Liver (tissue), 9 donors: Measurements from ENCODE around the gene ATP10B. TPM values are rescaled to one million over a fixed set of nuclear protein-coding genes. Genes with fewer than 3 reads are reported as not detected.

ENCODE experiments used
- DNase-seq: peaks from one replicate; pipeline ENCODE4 v3.0.0-alpha.2; 2017; ENCODE audit warnings: low spot score
- H3K27ac ChIP-seq, 2 donors: one replicate each; pipeline ENCODE4 v1.7.0; 2013; ENCODE audit warnings: inconsistent platforms in 2 of 2, low read length in 2 of 2, control low read depth in 1 of 2, low read depth in 1 of 2, mild to moderate bottlenecking in 1 of 2
- H3K27me3 ChIP-seq, 4 donors: one replicate each; pipeline versions ENCODE4 v1.6.1 to v1.7.0; 2013; ENCODE audit warnings: low read length in 3 of 4, inconsistent platforms in 1 of 4, mild to moderate bottlenecking in 1 of 4, moderate library complexity in 1 of 4; ENCODE audit not compliant: control insufficient read depth in 4 of 4, insufficient read depth in 4 of 4
- H3K36me3 ChIP-seq, 4 donors: one replicate each; pipeline versions ENCODE4 v1.6.1 to v1.7.0; 2013; ENCODE audit warnings: low read length in 3 of 4, mild to moderate bottlenecking in 3 of 4, low read depth in 1 of 4, moderate library complexity in 1 of 4; ENCODE audit not compliant: control insufficient read depth in 4 of 4, insufficient read depth in 3 of 4
- H3K4me1 ChIP-seq, 4 donors: one replicate each; pipeline versions ENCODE4 v1.6.1 to v1.7.0; 2013; ENCODE audit warnings: low read length in 3 of 4, mild to moderate bottlenecking in 3 of 4, moderate library complexity in 1 of 4; ENCODE audit not compliant: control insufficient read depth in 4 of 4, insufficient read depth in 4 of 4
- H3K4me3 ChIP-seq, 3 donors: one replicate each; pipeline versions ENCODE4 v1.6.1 to v1.7.0; 2013; ENCODE audit warnings: low read length in 3 of 3, control low read depth in 1 of 3, low read depth in 1 of 3, mild to moderate bottlenecking in 1 of 3
- H3K9ac ChIP-seq, 2 donors: one replicate each; pipeline ENCODE4 v1.7.0; 2013; ENCODE audit warnings: low read length in 2 of 2, mild to moderate bottlenecking in 2 of 2, moderate library complexity in 2 of 2, control low read depth in 1 of 2, low read depth in 1 of 2
- H3K9me3 ChIP-seq, 4 donors: one replicate each; pipeline versions ENCODE4 v1.6.1 to v1.7.0; 2013; ENCODE audit warnings: low read length in 3 of 4; ENCODE audit not compliant: control insufficient read depth in 4 of 4
- ATF3 ChIP-seq: IDR thresholded peaks from 2 replicates; pipeline ENCODE4 v1.6.1; 2016; ENCODE audit warnings: antibody characterized with exemption
- CTCF ChIP-seq: fragments of 150-350 bp; IDR thresholded peaks from 2 replicates; pipeline ENCODE4 v1.5.1; 2017; ENCODE audit warnings: improper control_type of control experiment, low read depth, low read length; ENCODE audit not compliant: missing input control
- EGR1 ChIP-seq, 2 donors: IDR thresholded peaks; 2 replicates each; pipeline ENCODE4 v1.6.1; 2016 to 2018; ENCODE audit warnings: antibody characterized with exemption in 2 of 2, low read depth in 2 of 2
- FOXA1 ChIP-seq: IDR thresholded peaks from 2 replicates; pipeline ENCODE4 v1.6.1; 2016; ENCODE audit warnings: antibody characterized with exemption
- FOXA2 ChIP-seq: IDR thresholded peaks from 2 replicates; pipeline ENCODE4 v1.6.1; 2016; ENCODE audit warnings: antibody characterized with exemption
- GABPA ChIP-seq, 2 donors: IDR thresholded peaks in 1 of 2; conservative IDR thresholded peaks in 1 of 2; 2 replicates each; pipeline ENCODE4 v1.6.1; 2016; ENCODE audit warnings: antibody characterized with exemption in 2 of 2, mild to moderate bottlenecking in 1 of 2, moderate library complexity in 1 of 2
- HNF4A ChIP-seq, 2 donors: conservative IDR thresholded peaks; 2 replicates each; pipeline ENCODE4 v1.6.1; 2016; ENCODE audit warnings: antibody characterized with exemption in 2 of 2, mild to moderate bottlenecking in 2 of 2
- HNF4G ChIP-seq: IDR thresholded peaks from 2 replicates; pipeline ENCODE4 v1.6.1; 2016; ENCODE audit warnings: antibody characterized with exemption
- JUND ChIP-seq, 2 donors: IDR thresholded peaks; 2 replicates each; pipeline ENCODE4 v1.6.1; 2016; ENCODE audit warnings: antibody characterized with exemption in 2 of 2
- NR2F2 ChIP-seq: IDR thresholded peaks from 2 replicates; pipeline ENCODE4 v1.6.1; 2016; ENCODE audit warnings: antibody characterized with exemption
- RAD21 ChIP-seq, 2 donors: IDR thresholded peaks; 2 replicates each; pipeline ENCODE4 v1.6.1; 2016; ENCODE audit warnings: antibody characterized with exemption in 2 of 2, mild to moderate bottlenecking in 2 of 2
- RXRA ChIP-seq, 2 donors: IDR thresholded peaks; 2 replicates each; pipeline ENCODE4 v1.6.1; 2017 to 2018; ENCODE audit warnings: antibody characterized with exemption in 2 of 2, mild to moderate bottlenecking in 1 of 2
- SP1 ChIP-seq: IDR thresholded peaks from 2 replicates; pipeline ENCODE4 v1.6.1; 2018; ENCODE audit warnings: antibody characterized with exemption, mild to moderate bottlenecking
- TAF1 ChIP-seq: conservative IDR thresholded peaks from 2 replicates; pipeline ENCODE4 v1.6.1; 2016; ENCODE audit warnings: antibody characterized with exemption, mild to moderate bottlenecking
- YY1 ChIP-seq: IDR thresholded peaks from 2 replicates; pipeline ENCODE4 v1.6.1; 2016; ENCODE audit warnings: antibody characterized with exemption, mild to moderate bottlenecking
- ZBTB33 ChIP-seq: IDR thresholded peaks from 2 replicates; pipeline ENCODE4 v1.6.1; 2016; ENCODE audit warnings: antibody characterized with exemption
- WGBS: extraction: QIAGEN DNeasy Blood & Tissue Kit; methylation state at CpG from one replicate; pipeline ENCODE4 v1.1.7; 2013; 5-methylcytosine and 5-hydroxymethylcytosine counted together
- polyA plus RNA-seq, 2 donors: library from polyadenylated mRNA; stranded (reverse) in 1 of 2; unstranded in 1 of 2; fragments of 200-250 nt in 1 of 2; fragments of >200 nt in 1 of 2; fragmentation: Nextera tagmentation in 1 of 2; extraction: Ambion mirVana in 1 of 2; gene quantifications; one replicate each; pipeline versions ENCODE4 v1.2.1 to v1.2.3, GENCODE V29; 2013 to 2015
- total RNA-seq, 2 donors: library from RNA; depleted of rRNA; stranded (reverse); fragments of >200 nt; gene quantifications; one replicate each; pipeline ENCODE4 v1.2.3, GENCODE V29; 2014
- TF ChIP-seq, protein P1 (sequence below): IDR thresholded peaks from 2 replicates; pipeline ENCODE4 v1.6.1; 2016; ENCODE audit warnings: antibody characterized with exemption, mild to moderate bottlenecking
- TF ChIP-seq, protein P2 (sequence below): IDR thresholded peaks from 2 replicates; pipeline ENCODE4 v1.6.1; 2016; ENCODE audit warnings: antibody characterized with exemption
- donor health status: healthy.
- donor health status: healthy.
- donor health status: healthy.
- donor health status: healthy.
- donor health status: healthy.

ATP10B gene
- total and polyA plus RNA-seq, 4 donors: 0.05 to 0.67 (median 0.05) TPM; not detected in 1

GRCh38 chr5:160547061-160547460, 304.9 kb downstream of the ATP10B start:
- TF ChIP-seq GABPA (IDR thresholded peaks at IDR 0.05 in 1 of 2, conservative IDR thresholded peaks at IDR 0.05 in 1 of 2) (no peak), ZBTB33 (no peak), ATF3 (no peak), SP1 (no peak), RXRA (IDR thresholded peaks at IDR 0.05) (no peak), TAF1 (no peak), HNF4A (conservative IDR thresholded peaks at IDR 0.05) (no peak), FOXA2 (no peak), YY1 (no peak), RAD21 (IDR thresholded peaks at IDR 0.05) (no peak), NR2F2 (no peak), CTCF (no peak), FOXA1 (no peak), EGR1 (IDR thresholded peaks at IDR 0.05; ENCODE audit: low read depth in 2 of 2) (no peak), HNF4G (no peak), JUND (IDR thresholded peaks at IDR 0.05) (no peak)
- TF ChIP-seq, protein P1, sequence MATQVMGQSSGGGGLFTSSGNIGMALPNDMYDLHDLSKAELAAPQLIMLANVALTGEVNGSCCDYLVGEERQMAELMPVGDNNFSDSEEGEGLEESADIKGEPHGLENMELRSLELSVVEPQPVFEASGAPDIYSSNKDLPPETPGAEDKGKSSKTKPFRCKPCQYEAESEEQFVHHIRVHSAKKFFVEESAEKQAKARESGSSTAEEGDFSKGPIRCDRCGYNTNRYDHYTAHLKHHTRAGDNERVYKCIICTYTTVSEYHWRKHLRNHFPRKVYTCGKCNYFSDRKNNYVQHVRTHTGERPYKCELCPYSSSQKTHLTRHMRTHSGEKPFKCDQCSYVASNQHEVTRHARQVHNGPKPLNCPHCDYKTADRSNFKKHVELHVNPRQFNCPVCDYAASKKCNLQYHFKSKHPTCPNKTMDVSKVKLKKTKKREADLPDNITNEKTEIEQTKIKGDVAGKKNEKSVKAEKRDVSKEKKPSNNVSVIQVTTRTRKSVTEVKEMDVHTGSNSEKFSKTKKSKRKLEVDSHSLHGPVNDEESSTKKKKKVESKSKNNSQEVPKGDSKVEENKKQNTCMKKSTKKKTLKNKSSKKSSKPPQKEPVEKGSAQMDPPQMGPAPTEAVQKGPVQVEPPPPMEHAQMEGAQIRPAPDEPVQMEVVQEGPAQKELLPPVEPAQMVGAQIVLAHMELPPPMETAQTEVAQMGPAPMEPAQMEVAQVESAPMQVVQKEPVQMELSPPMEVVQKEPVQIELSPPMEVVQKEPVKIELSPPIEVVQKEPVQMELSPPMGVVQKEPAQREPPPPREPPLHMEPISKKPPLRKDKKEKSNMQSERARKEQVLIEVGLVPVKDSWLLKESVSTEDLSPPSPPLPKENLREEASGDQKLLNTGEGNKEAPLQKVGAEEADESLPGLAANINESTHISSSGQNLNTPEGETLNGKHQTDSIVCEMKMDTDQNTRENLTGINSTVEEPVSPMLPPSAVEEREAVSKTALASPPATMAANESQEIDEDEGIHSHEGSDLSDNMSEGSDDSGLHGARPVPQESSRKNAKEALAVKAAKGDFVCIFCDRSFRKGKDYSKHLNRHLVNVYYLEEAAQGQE: no peak
- TF ChIP-seq, protein P2, sequence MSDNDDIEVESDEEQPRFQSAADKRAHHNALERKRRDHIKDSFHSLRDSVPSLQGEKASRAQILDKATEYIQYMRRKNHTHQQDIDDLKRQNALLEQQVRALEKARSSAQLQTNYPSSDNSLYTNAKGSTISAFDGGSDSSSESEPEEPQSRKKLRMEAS: no peak

More at GRCh38 chr5:160547061-160547460, 304.9 kb downstream of the ATP10B start:
- Histone ChIP-seq H3K4me1 (no peaks in the 10 kb centered on the region), H3K27ac (no peak overlapping the region), H3K36me3 (no peaks in the 10 kb centered on the region), H3K4me3 (no peak overlapping the region), H3K9me3 (peaks cover 0 to 3% (median 0%) of the 10 kb centered on the region in 4 donors), H3K9ac (no peak overlapping the region), H3K27me3 (peaks cover 0 to 2% (median 0%) of the 10 kb centered on the region in 4 donors)
- WGBS: 70% methylated on average over 2 of the region's 2 CpGs
- no peak for DNase-seq
